ENCODE data around the gene NLGN1.

- TF ChIP-seq POLR2A (IDR thresholded peaks at IDR 0.05; ENCODE audit: low read depth, low read length): no peak
- TF ChIP-seq TAF1 (IDR thresholded peaks at IDR 0.05; ENCODE audit: borderline replicate concordance, low read depth, low read length): no peak
These were observed 729.6 kb downstream of the NLGN1 start for GRCh38 chr3:174126990-174127758.

Measured in GM12892 (cell line).